ENCODE measurements around the gene B3GNT3.

GRCh38 chr19:17812099-17812498 lies 17.2 kb downstream of the B3GNT3 start:
- TF ChIP-seq CTCF (conservative IDR thresholded peaks at IDR 0.05 in 1 of 2, IDR thresholded peaks at IDR 0.05 in 1 of 2; ENCODE audit: low read depth in 1 of 2, low read length in 2 of 2): no peak
- no peak for TF ChIP-seq EZH2 (IDR thresholded peaks at IDR 0.05; ENCODE audit: low read length, missing control alignments)

All from fibroblast of lung (primary cell).